WERI-Rb-1 (cell line): Measurements from ENCODE around the gene CNTN5.

Experiments
- DNase-seq: peaks from one replicate; pipeline ENCODE4 v3.0.0-alpha.2; 2020
- H3K27ac ChIP-seq: fragments of 250-450 bp; sonication (Bioruptor Pico); 2 replicates; pipeline ENCODE4 v1.5.1; 2020; ENCODE audit warnings: mild to moderate bottlenecking, moderate library complexity
- H3K27me3 ChIP-seq: fragments of 250-450 bp; sonication (Bioruptor Pico); 2 replicates; pipeline ENCODE4 v1.5.1; 2021; ENCODE audit warnings: mild to moderate bottlenecking, low read depth, moderate library complexity; ENCODE audit not compliant: insufficient read depth, severe bottlenecking
- H3K36me3 ChIP-seq: fragments of 250-450 bp; sonication (Bioruptor Pico); 2 replicates; pipeline ENCODE4 v1.5.1; 2020; ENCODE audit warnings: mild to moderate bottlenecking, moderate library complexity
- H3K4me3 ChIP-seq: 2 replicates; pipeline ENCODE4 v1.5.1; 2011; ENCODE audit warnings: low read depth, mild to moderate bottlenecking, control low read depth, low read length
- H3K9me3 ChIP-seq: fragments of 250-450 bp; sonication (Bioruptor Pico); 2 replicates; pipeline ENCODE4 v1.5.1; 2021; ENCODE audit warnings: mild to moderate bottlenecking, moderate library complexity; ENCODE audit not compliant: severe bottlenecking
- TF ChIP-seq, protein P1 (sequence below): IDR thresholded peaks from 2 replicates; pipeline ENCODE4 v1.5.1; 2011; ENCODE audit warnings: low read depth, mild to moderate bottlenecking, control low read depth, inconsistent platforms, low read length

Gene CNTN5

DNA sequence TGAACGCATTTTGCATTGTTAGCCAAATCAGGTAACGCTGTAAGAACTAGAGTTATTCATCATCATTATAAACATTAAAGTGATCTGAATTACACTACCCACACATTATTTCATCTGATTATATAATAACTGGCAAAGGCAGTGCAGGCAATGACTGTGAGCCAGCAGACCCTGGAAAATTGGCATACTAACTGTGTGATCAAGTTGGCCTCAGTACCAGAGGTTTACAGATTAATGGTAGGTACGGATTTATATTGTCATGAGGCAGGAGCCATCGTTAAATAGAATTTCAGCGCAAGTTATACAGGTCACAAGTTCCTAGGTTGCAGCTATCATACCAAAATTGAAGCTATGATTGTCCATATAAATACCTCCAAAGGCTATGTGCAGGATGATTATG is 225.4 kb downstream of the CNTN5 start:
- no peak overlapping the region for H3K4me3 ChIP-seq
- no peaks in the 10 kb centered on the region for H3K9me3 ChIP-seq
- TF ChIP-seq, protein P1, sequence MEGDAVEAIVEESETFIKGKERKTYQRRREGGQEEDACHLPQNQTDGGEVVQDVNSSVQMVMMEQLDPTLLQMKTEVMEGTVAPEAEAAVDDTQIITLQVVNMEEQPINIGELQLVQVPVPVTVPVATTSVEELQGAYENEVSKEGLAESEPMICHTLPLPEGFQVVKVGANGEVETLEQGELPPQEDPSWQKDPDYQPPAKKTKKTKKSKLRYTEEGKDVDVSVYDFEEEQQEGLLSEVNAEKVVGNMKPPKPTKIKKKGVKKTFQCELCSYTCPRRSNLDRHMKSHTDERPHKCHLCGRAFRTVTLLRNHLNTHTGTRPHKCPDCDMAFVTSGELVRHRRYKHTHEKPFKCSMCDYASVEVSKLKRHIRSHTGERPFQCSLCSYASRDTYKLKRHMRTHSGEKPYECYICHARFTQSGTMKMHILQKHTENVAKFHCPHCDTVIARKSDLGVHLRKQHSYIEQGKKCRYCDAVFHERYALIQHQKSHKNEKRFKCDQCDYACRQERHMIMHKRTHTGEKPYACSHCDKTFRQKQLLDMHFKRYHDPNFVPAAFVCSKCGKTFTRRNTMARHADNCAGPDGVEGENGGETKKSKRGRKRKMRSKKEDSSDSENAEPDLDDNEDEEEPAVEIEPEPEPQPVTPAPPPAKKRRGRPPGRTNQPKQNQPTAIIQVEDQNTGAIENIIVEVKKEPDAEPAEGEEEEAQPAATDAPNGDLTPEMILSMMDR: no peak
- H3K27ac ChIP-seq: no peak overlapping the region
- no peaks in the 10 kb centered on the region for H3K27me3 ChIP-seq
- H3K36me3 ChIP-seq: no peaks in the 10 kb centered on the region
- DNase-seq: no peak

DNA sequence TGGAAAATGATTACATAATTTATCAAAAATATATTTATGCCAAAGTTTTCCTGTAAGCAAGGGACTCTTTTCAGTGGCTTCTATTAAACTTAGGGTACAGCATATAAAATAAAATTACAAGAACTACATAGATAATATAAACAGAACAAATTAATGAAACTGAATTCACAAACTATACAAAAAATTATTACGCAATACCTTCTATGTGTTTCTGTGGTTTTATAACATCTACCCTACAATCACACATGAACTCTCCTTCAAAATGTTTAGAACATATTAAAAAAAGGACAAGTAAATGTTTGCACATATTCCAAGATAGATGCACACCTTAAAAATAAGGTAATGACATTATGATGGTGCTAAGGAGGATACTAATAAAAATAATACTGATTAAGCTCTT is 235.9 kb downstream of the CNTN5 start:
- DNase-seq: no peak
- TF ChIP-seq, protein P1: no peak

DNA sequence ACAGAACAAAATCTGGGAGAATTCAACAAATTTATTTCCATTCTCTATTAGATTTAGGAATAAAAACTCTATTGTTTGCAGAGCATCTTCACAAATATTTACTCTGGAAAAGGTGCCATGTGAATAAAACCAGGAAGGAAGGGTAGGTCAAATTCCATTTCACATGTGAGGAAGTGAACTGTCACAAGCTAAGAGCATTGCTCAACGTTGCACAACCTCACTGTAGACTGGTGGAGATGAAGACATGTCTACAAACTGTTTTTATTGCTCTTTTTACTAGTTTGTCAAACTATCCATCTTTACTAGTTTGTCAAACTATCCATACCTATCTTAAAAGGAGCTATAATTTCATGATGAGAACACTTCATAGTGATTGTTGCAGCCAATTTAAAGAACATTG is 236.4 kb downstream of the CNTN5 start:
- TF ChIP-seq, protein P1: no peak
- H3K27ac ChIP-seq: no peak overlapping the region
- H3K4me3 ChIP-seq: no peak overlapping the region
- no peak for DNase-seq
- H3K9me3 ChIP-seq: no peaks in the 10 kb centered on the region
- H3K36me3 ChIP-seq: no peaks in the 10 kb centered on the region
- no peaks in the 10 kb centered on the region for H3K27me3 ChIP-seq

More for the DNA sequence above, 235.9 kb downstream of the CNTN5 start:
- Histone ChIP-seq H3K4me3 (no peak overlapping the region), H3K9me3 (no peaks in the 10 kb centered on the region), H3K27ac (no peak overlapping the region), H3K36me3 (no peaks in the 10 kb centered on the region), H3K27me3 (no peaks in the 10 kb centered on the region)

DNA sequence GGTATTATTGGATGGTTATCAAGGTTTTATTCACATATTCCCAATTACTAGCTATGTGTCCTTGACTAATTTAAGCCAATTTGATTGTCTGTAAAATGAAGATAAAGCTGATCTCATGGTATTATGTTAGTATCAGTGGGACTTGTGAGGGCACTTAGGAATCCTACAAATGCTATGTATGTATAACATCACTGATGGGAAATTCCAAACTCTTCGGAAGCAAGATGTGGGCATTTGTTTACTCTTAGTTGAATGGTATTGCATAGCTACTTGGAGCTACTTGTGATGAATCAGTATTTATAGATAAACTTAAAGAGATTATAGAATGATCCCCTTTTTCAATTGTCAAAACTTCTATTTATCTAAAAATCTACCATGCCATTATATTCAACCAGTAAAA is 239.9 kb downstream of the CNTN5 start:
- Histone ChIP-seq H3K4me3 (no peak overlapping the region), H3K27me3 (no peaks in the 10 kb centered on the region), H3K27ac (no peak overlapping the region), H3K9me3 (no peaks in the 10 kb centered on the region), H3K36me3 (no peaks in the 10 kb centered on the region)
- DNase-seq: no peak
- TF ChIP-seq, protein P1: no peak

DNA sequence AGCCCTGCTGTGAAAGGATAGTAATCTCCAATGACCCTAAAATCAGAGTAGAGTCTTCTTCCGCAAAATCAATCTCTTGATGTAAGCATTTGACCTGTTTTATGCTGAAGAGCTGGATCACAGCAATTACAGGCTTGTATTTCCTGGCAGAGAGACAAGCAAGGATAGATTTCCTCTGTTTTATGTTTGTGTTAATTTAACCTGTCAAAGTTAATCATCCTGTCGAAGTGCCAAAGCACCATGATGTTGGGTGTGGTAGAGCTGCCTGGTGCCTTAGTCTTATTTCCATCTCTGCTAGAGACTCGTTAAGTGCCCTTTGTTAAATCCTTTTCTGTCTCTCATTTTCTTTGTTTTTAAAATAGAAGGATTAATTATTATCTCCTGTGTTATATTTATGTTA is 248.1 kb downstream of the CNTN5 start:
- no peaks in the 10 kb centered on the region for H3K36me3 ChIP-seq
- H3K27ac ChIP-seq: no peak overlapping the region
- TF ChIP-seq, protein P1: no peak
- DNase-seq: no peak
- H3K4me3 ChIP-seq: no peak overlapping the region
- no peaks in the 10 kb centered on the region for H3K9me3 ChIP-seq
- no peaks in the 10 kb centered on the region for H3K27me3 ChIP-seq

DNA sequence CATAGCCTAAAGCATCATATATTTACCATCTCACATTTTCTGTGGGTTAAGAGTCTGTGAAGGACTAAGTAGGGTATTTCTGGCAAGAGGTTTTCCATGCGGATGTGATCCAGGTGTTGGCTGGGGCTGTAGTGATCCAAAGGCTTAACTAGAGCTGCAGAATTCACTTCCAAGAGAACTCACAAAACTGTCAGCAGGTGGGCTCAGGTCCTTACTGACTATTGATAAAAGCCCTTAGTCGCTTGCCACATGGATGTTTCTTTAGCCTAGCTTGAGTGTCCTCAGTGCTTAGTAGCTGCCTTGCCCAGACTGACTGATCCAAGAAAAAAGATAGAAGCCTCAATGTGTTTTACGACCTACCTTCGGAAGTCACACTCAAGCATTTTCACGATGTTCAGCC is 250.8 kb downstream of the CNTN5 start:
- H3K4me3 ChIP-seq: no peak overlapping the region
- no peaks in the 10 kb centered on the region for H3K9me3 ChIP-seq
- no peaks in the 10 kb centered on the region for H3K27me3 ChIP-seq
- DNase-seq: no peak
- no peaks in the 10 kb centered on the region for H3K36me3 ChIP-seq
- TF ChIP-seq, protein P1: no peak
- no peak overlapping the region for H3K27ac ChIP-seq
